Coronary artery (tissue), 2 donors: ENCODE results near the gene RAD51B.

Experiments
- DNase-seq: peaks from one replicate; pipeline ENCODE4 v3.0.0-alpha.2; 2017; ENCODE audit warnings: low spot score
- H3K27ac ChIP-seq, 2 donors: fragments of 200-600 bp; sonication (generic); one replicate each; pipeline ENCODE4 v1.5.1; 2016 to 2019
- H3K4me3 ChIP-seq: fragments of 200-600 bp; sonication (generic); 2 replicates; pipeline ENCODE4 v1.5.1; 2016; ENCODE audit warnings: mild to moderate bottlenecking, moderate library complexity
- TF ChIP-seq, protein P1 (sequence below): fragments of 200-600 bp; sonication (generic); IDR thresholded peaks from one replicate; pipeline ENCODE4 v1.5.1; 2019; ENCODE audit warnings: antibody characterized with exemption

The RAD51B gene

DNA sequence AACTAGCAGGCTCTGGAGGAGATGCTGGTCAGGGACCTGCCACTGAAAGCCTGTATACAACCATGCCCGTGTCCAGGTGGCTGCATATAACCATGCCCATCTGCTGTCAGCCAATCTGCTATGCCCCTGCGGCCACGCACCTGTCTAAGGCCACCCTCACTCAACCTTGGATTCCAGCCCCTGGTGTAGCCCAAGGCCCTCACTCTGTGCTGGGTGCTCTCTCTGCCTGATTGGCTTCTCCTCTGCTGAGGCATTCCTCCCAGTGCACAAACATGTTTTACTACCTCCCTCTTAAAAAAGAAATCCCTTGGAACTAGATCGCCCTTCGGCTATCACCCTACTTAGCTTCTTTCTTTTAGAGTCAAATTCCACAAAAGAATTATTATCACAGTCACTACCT is 927.8 kb downstream of the RAD51B start:
- DNase-seq: no peak
- H3K4me3 ChIP-seq: no peak overlapping the region
- no peak overlapping the region for H3K27ac ChIP-seq
- TF ChIP-seq, protein P1, sequence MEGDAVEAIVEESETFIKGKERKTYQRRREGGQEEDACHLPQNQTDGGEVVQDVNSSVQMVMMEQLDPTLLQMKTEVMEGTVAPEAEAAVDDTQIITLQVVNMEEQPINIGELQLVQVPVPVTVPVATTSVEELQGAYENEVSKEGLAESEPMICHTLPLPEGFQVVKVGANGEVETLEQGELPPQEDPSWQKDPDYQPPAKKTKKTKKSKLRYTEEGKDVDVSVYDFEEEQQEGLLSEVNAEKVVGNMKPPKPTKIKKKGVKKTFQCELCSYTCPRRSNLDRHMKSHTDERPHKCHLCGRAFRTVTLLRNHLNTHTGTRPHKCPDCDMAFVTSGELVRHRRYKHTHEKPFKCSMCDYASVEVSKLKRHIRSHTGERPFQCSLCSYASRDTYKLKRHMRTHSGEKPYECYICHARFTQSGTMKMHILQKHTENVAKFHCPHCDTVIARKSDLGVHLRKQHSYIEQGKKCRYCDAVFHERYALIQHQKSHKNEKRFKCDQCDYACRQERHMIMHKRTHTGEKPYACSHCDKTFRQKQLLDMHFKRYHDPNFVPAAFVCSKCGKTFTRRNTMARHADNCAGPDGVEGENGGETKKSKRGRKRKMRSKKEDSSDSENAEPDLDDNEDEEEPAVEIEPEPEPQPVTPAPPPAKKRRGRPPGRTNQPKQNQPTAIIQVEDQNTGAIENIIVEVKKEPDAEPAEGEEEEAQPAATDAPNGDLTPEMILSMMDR: no peak

DNA sequence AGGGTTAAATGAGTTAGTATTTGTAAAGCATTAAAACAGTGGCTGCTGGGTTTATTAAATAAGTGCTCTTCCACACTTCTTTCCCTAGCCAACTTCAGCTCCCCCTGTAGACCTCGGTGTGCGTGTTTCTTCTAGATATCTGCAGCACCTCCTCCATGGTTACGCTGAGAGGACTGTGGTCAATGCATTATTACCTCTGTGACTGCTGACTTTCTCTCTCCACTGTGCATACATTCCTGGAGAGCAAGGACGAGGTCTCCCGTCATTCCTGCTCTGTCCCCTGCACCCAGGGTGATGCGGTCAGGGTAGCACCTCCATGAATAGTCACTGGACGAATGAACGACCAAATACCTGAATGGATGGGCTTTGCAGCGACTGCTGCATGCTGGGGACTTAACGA is 928.7 kb downstream of the RAD51B start:
- TF ChIP-seq, protein P1: no peak
- H3K27ac ChIP-seq: no peak overlapping the region
- H3K4me3 ChIP-seq: no peak overlapping the region
- no peak for DNase-seq

DNA sequence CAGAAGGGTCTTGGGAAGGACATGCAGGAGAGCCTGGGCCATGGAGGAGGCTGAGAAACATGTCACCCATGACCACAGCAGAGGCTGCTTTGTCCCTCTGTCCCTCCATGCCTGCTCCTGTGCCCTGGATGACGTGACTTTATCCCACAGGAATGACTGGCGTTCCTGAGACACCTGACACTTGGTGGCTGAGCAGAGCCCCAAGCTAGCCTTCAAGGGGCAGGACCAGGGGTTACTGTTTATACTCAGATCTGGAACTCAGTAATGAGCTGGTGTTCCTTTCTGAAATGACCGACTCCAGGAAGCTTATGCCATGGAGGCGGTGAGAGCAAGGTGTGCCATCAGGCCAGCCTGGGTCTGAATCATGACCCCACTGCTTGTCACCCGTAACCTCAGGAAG is 929.1 kb downstream of the RAD51B start:
- Histone ChIP-seq H3K27ac (no peak overlapping the region), H3K4me3 (no peak overlapping the region)
- TF ChIP-seq, protein P1: no peak
- no peak for DNase-seq

DNA sequence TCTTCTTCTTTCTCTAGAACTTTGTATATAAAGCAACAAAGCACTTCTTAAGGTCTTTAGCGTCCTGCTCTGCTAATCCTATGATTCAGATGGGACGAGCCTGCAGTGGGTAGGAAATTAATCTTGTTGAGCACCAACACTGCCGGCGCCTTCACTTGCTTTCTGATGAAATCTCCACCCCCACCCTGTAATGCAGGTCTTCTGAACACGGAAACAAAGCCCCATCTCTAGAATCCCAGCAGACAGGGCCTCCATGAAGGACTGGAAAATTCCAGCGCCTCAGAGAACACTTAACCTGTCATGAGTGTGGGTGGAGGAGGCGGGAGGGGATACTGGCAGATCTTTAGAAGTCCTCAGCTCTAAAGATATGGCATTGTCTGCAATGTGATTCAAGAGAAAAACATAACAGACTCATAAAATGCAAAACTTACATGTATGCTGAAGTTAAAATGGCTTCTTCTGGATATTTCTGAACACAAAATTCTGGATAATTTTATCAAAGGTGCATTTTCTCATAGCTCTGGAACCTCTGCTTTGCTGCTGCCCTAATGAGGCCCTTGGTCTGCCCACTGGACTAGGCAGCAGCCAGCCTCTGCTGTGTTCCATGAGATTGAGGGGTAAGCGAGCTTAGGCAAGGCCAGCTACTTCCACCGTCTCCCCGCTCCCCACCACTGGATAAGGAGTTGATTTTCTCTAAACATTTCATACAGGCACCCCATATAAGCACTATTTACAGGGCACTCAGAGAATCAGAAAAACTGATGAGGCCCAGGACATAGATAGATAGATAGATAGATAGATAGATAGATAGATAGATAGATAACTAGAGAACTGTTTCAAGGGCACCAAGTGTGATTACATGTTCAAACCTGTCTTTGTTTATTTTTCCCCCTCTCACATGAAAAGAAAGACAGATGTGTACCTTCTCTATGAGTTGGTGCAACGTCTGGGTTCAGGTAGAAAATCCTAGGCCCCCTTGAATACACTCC is 930.2 kb downstream of the RAD51B start:
- DNase-seq: no peak
- no peak overlapping the region for H3K27ac ChIP-seq
- TF ChIP-seq, protein P1: no peak

DNA sequence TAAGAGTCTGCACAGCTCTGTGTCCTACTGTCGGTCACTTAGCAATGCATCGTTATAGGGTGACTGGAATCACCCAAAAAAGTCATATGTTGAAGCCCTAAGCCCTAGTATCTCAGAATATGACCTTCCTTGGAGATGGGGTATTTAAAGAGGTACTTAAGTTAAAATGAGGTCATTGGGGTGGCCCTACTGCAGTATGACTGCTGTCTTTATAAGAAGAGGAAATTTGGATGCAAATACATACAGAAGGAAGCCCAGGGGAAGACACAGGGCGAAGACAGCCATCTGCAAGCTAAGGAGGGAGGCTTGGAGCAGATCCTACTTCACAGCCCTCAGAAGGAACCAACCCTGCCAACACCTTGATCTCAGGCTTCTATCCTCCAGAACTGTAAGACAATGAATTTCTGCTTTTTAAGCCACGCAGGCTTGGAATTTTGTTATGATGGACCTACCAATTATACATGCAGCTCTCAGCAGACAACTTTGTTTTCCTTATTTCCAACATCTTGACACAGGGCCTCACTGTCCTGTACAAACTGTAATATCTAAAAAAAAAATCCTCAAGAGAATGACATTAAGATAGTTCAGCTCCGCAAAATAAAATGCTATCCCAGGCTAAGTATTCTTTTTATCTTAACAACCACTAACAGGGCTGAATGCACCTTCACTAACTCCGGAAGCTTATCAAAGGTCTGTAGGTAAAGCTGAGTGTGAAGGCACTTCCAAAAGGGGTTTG is 932.9 kb downstream of the RAD51B start:
- H3K27ac ChIP-seq: no peak overlapping the region
- TF ChIP-seq, protein P1: no peak
- no peak for DNase-seq
- H3K4me3 ChIP-seq: no peak overlapping the region

More for the DNA sequence above, 930.2 kb downstream of the RAD51B start:
- H3K4me3 ChIP-seq: no peak overlapping the region

DNA sequence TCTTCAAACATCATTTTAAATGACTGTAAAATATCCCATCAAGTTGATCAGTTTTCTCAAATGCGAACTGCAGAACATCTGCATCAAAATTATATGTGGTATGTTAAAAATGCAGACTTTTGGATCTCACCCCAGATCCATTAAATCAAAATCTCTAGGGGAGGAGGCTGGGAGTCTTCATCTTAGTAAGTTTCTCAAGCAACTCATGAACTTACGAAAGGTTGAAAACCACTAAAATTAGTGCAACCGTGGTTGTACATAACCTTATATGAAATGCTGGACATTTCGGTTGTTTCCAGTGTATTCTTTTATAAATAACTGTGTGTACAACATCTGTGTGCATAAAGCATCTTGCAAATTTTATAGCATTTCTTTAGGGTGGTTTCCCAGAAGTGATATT is 934.1 kb downstream of the RAD51B start:
- TF ChIP-seq, protein P1: no peak
- Histone ChIP-seq H3K4me3 (no peak overlapping the region), H3K27ac (no peak overlapping the region)
- no peak for DNase-seq
